Measurements from ENCODE around the gene CHRM5.
"Not testable (repeated sequence)": the region's sequence is repeated elsewhere in the genome, so short reads cannot be mapped to it uniquely, and the experiment has no call there.

The CHRM5 gene

DNA sequence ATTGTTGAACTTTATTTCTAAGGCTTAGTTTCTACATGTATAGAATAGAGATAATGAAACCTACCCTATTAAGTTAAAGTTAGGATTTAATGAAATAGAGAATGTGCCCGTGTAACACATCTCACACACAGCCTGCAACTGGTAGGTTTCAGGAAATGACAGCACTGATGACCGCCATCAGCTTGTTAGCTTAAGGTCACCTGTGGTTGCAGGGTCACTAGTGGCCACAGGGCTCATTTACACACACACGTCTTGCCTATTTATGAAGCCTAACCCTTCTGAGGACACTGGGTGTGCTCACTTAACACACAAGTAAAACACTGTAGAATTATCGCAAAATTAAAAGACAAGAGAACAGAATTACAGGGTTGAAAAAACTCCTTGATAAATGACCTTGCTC lies 20.1 kb downstream of the CHRM5 start:
- DNase-seq: no peak

DNA sequence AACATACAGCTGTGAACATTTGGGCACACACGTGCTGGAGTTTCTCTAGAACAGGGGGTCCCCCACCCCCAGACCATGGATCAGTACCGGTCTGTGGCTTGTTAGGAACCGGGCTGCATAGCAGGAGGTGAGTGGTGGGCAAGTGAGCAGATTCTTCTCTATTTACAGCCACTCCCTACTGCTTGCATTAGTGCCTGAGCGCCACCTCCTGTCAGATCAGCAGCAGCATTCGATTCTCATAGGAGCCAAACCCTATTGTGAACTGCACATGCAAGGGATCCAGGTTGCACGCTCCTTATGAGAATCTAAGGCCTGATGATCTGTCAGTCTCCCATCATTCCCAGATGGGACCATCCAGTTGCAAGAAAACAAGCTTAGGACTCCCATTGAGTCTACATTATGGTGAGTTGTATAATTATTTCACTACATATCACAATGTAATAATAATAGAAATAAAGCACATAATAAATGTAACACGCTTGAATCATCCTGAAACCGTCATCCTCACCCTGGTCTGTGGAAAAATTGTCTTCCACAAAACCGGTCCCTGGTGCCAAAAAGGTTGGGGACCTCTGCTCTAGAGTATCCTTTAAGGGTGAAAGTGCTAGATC lies 25.8 kb downstream of the CHRM5 start:
- DNase-seq: no peak

DNA sequence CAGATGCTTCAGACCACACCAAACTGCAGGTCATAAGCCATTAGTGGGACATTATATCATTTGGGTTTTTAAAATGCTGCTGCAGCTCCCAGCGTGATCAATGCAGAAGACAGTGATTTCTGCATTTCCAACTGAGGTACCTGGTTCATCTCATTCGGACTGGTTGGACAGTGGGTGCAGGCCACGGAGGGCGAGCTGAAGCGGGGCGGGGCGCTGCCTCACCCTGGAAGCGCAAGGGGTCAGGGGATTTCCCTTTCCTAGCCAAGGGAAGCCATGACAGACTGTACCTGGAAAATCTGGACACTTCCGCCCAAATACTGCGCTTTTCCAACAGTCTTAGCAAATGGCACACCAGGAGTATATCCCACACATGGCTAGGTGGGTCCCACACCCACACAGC lies 27.4 kb downstream of the CHRM5 start:
- DNase-seq: not testable (repeated sequence)

DNA sequence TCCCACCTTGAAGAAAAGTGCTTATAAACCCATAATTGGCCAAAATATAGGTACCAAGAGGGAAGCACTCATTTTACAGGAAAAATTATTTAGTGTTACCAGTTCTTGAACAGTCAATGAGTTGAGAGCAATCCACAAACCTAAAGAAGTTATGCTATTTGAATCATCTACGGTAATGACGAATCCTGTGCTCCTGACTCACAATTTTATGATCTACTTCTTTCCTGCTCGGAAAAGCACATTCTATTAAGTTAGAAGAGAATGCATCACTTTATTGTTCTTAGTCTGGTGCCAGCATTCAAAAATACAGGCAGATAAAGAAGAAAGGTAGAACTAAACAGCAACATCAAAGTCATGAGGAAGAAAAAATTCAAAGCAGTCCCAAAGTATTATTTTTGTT lies 33.2 kb downstream of the CHRM5 start:
- no peak for DNase-seq

DNA sequence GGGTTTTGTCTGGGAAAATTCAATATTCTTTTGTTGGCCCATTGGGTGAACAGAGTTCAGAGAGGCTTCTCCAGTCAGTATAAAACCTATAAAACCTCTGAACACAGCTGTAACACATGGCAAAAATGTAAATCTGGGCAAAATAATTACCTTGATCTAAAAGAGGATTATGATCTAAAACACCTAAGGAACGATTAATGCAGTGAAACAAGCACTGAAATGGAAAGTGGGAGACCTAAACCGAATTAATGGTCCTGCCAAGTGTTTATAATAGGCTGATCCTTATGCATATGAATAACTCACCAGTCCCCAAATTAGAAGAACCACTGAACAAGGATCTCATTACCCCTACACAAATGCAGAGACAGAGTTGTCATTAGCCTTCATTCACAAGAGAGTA lies 38.1 kb downstream of the CHRM5 start:
- DNase-seq: no peak

DNA sequence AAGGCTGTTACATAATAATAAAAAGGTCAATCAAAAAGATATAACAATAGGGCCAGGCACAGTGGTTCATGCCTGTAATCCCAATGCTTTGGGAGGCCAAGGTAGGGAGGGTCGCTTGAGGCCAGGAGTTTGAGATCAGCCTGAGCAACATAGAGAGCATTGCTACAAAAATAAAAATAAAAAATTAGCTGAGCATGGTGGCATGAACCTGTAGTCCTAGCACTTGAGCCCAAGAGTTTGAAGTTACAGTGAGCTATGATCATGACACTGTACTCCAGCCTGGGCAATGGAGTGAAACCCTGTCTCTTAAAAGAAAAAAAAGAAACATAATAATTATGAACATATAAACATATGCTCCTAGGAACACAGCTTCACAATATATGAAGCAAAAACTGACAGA lies 41.4 kb downstream of the CHRM5 start:
- no peak for DNase-seq

DNA sequence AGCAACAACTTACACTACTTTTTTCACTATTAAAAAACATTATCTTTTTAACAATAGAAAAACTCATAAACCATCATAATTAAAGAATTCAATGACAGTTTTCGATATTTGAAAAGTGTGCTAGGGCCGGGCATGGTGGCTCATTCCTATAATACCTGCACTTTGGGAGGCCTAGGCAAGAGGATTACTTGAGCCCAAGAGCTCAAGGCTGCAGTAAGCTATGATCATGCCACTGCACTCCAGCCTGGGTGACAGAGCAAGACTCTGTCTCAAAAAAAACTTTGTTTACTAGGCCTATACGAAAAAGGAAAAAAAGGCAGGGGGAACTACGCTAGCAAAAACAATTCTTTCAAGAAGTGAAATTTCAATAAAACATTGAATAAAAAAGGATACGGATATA lies 42.6 kb downstream of the CHRM5 start:
- no peak for DNase-seq

DNA sequence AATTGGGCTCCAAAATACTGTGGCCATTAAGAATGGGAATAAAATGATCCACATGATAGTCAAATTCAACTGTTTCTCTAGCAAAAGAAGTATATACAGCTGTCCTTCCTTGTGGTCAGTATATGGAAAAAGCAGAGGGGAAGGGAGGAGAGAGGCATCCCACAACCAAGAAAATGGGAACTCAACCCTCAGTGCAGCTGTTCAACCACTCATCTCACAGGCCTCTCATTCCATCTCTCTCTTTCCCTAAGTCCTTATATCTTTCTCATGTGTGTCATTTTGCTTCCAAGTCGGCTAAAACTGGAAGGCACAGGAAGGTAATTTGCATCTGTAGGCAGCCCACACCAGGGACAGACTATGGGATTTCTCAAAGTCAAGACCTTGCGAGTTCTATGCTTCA lies 43.2 kb downstream of the CHRM5 start:
- DNase-seq: no peak

DNA sequence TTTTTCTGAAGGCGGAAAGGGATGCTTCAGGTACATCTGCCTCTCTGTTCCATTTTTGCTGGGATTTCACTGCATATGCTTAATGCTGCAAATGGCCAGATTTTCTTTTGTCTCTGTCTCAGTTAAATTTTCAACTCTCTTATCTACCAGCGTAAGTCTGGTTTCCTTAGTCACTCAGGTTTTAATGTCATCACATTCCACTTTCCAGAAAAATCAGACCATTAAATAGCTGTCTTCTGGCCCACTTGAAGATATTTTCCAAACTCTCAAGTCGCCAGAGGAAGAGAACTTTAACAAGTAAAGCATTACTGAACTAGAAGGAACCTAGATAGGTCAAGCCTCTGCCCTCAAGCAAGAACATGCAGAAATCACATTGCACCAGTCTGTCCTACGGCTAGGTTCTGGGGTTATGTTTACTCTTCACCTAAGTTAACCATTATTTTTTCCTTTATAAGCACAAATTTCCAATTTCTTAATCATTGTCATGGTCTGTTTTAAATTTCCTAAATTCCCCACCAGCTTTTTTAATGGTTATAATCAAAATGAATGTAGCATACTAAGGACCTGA lies 44.2 kb downstream of the CHRM5 start:
- DNase-seq: no peak

DNA sequence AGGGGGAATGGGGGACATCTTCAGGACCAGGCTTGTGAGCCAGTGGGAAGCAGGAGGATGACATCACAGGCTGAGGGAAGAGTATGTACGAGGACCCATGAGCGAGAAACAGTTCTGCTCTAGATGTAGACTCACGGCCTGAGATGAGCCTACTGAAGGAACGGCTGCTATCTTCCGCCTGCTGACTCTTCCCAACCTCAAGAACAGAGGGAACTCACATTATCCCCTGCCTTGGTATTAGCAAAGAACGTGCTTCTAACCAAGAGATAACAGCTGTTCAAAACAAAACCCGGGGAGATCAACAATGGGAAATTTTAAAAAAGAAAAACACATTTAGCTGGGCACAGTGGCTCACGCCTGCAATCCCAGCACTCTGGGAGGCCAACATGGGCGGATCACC lies 45.4 kb downstream of the CHRM5 start:
- DNase-seq: no peak

DNA sequence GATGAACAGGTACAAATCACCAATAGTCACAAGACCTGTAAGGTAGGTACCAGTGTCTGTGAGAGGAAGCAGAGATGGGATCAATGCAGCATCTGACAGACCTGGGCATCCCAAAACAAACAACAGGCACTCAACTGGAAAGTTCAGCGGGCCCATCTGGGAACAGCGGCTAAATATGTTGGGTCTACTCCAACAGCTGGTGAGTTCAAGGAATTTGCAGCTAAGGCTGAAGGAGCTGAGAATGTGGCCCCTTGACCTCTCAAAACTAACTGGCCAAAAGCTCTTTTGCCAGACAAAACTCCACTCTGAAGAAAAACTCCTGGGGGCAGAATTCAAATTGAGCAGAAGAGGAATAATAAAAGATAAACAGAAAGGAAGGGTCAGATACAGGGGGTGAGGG lies 46.3 kb downstream of the CHRM5 start:
- DNase-seq: no peak

DNA sequence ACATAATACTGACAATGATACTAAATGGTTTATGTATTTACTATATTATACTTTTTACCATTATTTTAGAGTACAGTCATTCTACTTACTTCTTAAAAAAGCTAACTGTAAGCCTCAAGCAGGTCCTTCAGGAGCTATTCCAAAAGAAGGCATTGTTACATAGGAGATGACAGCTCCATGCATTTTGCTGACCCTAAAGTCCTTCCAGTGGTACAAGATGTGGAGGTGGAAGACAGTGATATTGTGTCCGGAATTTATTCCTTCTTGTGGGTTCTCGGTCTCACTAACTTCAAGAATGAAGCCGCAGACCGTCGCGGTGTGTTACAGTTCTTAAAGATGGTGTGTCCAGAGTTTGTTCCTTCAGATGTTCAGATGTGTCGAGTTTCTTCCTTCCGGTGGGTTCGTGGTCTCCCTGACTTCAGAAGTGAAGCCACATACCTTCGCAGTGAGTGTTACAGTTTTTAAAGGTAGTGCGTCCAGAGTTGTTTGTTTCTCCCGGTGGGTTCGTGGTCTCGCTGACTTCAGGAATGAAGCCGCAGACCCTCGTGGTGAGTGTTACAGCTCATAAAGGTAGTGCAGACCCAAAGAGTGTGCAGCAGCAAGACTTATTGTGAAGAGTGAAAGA lies 49.8 kb downstream of the CHRM5 start:
- no peak for DNase-seq

DNA sequence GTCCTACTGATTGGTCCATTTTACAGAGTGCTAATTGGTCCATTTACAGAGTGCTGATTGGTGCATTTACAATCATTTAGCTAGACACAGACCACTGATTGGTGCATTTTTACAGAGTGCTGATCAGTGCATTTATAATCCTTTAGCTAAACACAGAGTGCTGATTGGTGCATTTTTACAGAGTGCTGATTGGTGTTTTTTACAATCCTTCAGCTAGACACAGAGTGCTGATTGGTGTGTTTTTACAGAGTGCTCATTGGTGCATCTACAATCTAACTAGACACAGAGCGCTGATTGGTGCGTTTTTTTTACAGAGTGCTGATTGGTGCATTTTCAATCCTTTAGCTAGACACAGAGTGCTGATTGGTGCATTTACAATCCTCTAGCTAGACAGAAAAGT lies 50.4 kb downstream of the CHRM5 start:
- not testable (repeated sequence) for DNase-seq

DNA sequence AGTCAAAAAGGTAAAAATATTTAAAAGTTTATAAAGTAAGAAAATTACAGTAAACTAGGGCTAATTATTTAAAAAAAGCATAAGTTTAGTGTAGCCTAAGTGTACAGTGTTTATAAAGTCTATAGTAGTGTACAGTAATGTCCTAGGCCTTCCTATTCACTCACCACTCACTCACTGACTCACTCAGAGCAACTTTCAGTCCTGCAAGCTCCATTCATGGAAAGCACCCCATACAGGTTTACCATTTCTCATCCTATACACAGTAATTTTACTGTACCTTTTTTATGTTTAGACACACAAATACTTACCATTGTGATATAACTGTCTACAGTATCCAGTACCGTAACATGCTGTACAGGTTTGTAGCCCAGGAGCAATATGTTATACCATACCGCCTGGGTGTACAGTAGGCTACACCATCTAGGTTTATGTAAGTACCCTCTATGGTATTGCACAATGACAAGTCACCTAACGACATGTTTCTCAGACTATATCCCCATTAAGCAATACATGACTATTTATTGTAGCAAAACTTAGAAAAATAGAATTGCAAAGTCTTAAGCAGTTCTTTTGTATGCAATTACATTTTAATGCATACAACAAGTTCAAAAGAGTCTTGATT lies 51.2 kb downstream of the CHRM5 start:
- no peak for DNase-seq

DNA sequence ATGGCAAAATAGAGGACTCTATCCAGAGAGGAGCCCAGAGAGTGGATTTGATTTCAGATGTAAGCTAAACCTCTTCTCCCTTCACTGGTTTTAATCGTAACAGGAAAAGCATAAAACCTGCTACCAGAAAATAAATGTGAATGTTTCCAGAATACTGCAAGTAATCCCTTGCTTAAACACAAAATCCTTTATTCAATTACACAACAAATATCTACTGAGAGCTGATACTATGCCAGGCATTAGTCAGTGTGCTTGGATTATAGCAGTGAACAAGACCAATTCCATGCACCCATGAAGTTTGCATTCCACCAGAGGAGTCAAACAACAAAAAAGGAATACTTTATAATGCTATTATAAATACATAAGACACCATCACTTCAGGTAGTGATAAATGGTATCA lies 55.6 kb downstream of the CHRM5 start:
- no peak for DNase-seq

DNA sequence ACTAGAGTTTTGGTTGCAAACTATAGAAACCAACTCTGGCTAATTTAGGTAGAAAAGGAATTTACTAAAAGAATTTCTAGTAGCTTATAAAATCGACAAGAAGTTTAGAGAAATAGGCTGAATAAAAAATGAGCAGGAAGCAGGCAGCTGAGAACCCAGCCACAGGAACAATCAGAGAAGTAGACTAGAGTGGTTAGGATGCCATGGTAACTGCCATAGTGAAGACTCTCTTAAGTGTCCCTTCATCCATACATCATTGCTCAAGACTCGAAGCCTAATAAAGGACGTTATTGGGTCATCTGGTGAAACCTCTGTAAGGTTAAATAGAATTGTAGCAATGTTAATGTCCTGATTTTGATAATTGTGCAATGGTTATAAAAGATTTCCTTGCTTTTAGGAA lies 57.0 kb downstream of the CHRM5 start:
- DNase-seq: no peak

DNA sequence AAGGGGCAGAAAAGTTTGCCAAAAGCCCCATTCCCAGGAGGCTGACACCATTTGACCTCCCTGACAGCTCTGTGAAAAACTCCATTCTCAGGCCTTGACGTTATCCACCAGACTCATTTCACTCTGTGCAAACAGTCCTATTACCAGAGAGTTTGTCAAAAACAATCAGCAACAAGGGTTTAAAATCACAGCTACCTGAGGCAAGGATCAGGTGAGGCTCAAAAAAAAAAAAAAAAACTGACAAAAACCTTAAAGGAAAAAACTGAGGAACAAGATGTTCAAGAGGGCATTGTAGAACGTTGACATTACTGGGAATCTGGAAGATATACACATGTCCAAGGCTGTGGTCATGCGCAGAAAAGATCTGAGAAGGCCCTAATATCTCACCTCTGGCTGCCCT lies 59.3 kb downstream of the CHRM5 start:
- DNase-seq: no peak

DNA sequence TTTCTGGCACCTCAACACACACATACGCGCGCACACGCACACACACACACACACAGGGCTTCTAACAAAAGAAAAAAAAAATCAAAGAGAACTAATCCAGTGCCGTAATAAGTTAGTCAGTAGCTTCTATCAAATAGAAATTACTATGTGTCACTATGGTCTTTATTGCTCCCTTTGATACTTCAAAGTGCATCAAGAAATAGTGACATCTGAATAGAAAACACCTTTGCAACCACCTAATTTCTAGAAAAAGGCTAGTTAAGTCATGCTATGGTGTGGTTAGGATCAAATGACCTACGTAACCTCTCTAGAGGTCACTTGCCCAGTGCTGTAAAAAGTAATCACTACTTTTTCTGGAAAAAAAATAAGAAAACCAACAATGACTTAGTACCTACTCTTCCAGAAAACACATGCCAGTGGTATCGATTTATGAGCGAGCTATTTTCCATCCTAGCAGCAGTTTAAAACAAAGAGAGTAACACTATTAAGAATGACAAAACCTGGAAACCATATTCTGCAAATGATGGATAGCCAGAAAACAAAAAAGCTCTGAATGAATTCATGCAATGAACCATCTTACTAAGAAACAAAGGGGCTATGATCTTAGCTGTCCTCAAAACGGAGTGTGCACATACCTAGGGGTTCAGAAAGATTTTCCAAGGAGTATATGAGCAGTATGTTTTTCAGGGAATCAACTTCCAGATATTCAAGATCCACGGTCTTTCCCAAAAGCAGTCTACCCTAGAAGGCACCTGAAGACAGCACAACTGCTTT lies 63.9 kb downstream of the CHRM5 start:
- DNase-seq: no peak

DNA sequence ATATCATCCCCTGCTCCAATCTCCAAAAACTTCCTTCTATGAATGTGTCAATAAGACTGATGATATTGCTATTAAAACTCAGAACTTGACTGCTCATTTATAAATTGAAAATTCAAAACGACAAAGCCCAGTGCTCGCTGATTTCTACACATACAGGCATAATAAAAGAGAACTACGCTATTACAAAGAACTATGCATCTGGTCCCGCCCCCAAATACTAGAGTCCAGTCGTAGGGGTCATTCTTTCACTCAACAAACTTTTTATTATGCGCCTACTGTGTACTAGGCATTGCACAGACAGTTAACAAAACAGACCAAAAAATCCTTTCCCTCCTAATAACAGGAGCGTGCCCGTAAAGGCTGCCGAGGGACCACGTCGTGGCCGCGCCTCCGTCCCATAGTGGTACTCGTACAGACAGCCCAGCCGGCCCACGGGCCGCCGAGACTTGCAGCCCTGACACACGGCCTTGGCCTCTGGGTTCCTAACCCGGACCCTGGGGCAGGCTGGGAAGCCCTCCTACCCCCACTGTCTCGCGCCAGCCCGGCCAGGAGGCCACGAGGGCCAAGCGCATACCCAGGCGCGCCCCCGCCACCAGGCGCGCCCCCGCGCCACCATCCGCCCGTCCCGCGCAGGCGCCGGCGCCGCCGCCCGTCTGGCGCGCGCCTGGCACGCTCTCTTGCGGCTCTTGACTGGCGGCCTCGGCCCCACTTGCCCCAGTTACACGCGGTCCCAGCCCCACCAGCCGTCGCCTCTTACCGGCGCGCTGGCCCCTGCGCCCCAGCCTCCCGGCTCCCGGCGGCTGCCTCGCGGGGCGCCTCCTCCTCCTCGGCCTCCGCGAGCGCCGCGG lies 70.0 kb downstream of the CHRM5 start:
- peak; percentile 67 for DNase-seq

DNA sequence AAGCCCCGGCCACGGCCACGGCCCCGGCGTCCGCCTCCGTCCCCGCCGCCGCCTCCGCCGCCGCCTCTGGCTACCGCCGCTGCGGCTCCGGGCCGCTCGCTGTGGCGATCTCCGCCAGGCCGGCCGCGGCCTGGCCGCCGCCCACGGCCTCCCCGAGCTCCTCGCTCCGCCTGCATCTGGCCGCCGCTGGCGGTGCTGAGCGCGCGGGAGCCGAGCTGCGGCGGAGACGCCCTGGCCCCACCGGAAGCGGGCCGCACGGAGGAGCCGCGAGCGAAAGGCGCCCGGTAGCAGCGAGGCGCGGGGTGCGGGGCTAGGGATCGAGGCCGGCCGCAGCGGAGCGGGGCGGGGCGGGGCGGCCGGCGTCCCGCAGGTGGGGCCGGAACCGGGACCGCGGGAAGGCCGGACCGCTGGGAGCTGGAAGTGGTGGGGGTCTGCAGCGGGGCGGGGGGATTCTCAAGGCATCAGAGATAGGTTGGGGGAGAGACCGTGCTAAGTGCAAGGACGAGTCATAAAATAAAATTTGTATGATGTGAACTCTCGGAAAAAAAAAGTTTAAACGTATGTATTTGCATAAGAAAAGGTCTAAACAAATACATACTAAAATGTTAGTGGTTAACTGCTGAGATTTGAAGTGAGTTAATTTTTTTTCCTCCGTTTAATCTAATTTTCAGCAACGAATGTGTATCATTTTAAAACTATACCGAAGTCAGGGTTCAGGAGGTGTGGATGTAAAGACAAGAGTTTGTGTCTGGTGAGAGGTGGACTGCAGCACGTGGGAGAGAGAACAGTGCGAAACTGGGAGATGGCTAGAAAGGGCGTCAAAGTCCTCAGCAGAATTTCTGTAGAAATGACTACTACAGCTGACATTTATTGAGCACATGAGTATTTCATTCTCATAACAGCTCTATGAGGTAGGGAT lies 70.8 kb downstream of the CHRM5 start, which contains the start of gene AVEN:
TSS of gene AVEN (minus strand) at position 334 of the 919 bp plus-strand sequence. CDS start at position 176, 158 bp downstream.
- DNase-seq: peak; percentile 49

DNA sequence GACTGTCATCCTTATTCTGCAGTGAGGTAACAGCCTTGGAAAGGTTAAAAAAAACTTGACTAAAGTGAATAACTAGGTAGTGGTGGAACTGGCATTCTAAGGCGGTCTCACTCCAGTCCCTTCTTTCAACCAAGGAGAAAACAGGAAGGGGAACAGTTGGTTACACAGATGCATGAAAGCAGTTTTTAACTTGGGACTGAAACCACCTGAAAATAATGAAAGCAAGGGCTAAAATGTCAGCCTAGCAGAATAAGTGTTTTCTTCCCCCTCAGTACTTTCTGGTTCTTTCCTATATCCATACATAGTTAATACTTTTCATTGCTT lies 71.5 kb downstream of the CHRM5 start:
- DNase-seq: no peak

DNA sequence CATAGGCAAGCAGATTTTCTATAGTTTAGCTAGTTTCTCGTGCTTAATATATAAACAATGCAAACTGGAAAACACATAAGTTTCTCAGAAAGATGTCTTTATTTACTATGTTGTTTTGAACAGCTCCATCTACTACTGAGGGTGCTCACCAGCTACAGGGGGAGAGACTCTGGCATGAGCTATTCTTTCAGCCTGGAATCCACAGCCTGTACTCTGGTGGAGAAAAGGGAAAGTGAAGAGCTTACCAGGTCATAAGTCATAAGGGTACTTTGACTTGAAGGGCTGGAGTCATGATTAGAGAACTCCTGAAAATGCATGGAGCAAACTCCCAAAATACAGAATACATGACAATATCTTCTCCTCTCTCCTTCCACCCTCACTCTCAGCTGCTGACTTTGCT lies 75.1 kb downstream of the CHRM5 start:
- DNase-seq: no peak
